22Rv1 (cell line): ENCODE results near the gene TM7SF2.

Source experiments
- ZFX ChIP-seq: fragments of 450-650 bp; IDR thresholded peaks from 2 replicates; pipeline ENCODE4 v1.6.1; 2017; ENCODE audit warnings: antibody characterized with exemption, borderline replicate concordance
- TF ChIP-seq, protein P1 (sequence below): fragments of 450-650 bp; IDR thresholded peaks from 2 replicates; pipeline ENCODE4 v1.5.1; 2017; ENCODE audit warnings: mild to moderate bottlenecking

DNA sequence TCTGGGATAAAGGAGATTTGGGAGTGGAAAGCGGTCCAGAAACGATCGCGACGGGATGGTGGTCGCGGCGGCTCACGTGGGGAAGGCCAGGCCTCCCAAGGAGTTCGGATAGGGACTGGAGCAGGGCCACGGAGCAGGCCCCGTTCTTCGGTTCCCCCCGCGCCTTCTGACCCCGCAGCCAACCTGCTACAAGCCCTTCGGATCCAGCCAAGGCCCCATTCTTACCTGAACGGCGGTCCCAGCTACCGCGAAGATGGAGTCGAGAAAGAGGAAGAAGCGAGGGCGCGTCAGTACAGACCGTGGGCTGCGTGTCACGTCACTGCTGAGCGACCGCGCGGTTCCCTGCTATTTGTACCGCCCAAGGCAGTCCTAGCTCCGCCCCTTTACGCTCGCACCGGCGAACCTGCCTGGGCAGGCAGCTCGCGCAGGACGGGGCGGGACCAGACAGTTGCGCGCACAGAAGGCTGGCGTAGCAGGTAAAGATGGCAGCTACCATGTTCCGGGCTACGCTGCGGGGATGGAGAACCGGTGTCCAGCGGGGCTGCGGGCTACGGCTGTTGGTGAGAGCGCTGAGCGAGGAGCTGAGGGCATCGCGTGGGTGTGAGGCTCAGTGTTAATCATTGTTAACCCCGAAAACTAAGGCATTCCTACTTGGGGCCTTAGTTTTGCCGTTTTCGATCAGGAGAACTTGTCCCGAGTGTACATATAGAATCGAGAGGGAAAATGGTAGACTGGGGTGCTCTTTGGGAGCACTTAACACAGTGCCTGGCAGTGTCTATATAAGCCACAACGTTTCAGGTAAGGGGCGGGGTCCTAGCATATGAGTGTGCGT, 10.4 kb downstream of the TM7SF2 start, which contains the start of the genes FAU and MRPL49:
- TF ChIP-seq, protein P1, sequence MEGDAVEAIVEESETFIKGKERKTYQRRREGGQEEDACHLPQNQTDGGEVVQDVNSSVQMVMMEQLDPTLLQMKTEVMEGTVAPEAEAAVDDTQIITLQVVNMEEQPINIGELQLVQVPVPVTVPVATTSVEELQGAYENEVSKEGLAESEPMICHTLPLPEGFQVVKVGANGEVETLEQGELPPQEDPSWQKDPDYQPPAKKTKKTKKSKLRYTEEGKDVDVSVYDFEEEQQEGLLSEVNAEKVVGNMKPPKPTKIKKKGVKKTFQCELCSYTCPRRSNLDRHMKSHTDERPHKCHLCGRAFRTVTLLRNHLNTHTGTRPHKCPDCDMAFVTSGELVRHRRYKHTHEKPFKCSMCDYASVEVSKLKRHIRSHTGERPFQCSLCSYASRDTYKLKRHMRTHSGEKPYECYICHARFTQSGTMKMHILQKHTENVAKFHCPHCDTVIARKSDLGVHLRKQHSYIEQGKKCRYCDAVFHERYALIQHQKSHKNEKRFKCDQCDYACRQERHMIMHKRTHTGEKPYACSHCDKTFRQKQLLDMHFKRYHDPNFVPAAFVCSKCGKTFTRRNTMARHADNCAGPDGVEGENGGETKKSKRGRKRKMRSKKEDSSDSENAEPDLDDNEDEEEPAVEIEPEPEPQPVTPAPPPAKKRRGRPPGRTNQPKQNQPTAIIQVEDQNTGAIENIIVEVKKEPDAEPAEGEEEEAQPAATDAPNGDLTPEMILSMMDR: no peak
- no peak for TF ChIP-seq ZFX
